Breast epithelium (tissue), 3 donors: ENCODE data around the gene TNP2.

Source experiments
- CTCF ChIP-seq, 3 donors: fragments of 450-650 bp; IDR thresholded peaks; one replicate each; pipeline ENCODE4 v1.5.1; 2016 to 2017; ENCODE audit warnings: antibody characterized with exemption in 3 of 3, mild to moderate bottlenecking in 3 of 3, moderate library complexity in 3 of 3
- POLR2A ChIP-seq: fragments of 450-650 bp; IDR thresholded peaks from one replicate; pipeline ENCODE4 v1.6.1; 2016; ENCODE audit warnings: antibody characterized with exemption, mild to moderate bottlenecking, moderate library complexity
- POLR2AphosphoS5 ChIP-seq, 3 donors: sonication (generic); formaldehyde crosslinking; IDR thresholded peaks; one replicate each; pipeline ENCODE4 v1.6.1; 2017; ENCODE audit warnings: antibody characterized with exemption in 3 of 3

DNA sequence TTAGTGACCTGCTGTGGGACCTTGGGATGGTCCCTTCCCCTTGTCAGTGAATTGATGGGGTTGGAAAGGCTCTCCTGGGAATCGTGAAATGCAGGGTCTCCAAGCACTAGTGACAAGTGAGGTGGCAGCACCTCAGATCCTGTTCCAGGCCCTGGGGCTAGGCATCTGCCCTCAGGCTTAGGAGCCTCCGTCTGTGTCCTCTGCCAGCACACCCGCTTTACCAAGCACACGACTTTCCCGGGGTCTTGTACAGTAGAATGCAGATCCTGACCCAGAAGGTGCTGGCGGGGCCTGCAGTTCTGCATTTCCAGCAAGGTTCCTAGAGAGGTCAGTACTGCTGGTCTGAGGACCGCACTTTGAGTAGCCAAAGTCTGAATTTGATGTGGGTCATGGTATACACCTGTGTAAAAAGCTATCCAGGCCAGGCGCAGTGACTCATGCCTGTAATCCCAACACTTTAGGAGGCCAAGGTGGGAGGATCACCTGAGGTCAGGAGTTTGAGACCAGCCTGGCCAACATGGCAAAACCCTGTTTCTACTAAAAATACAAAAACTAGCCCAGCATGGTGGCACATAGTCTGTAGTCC, 45.3 kb upstream of the TNP2 start:
- TF ChIP-seq CTCF (IDR thresholded peaks at IDR 0.05) (no peak), POLR2A (no peak), POLR2AphosphoS5 (IDR thresholded peaks at IDR 0.05) (no peak)
